Cardiac muscle cell (in vitro differentiated cells and primary cell): ENCODE data around the gene BIN1. TPM values are rescaled to one million over a fixed set of nuclear protein-coding genes. Genes with fewer than 3 reads are reported as not detected.

Experiments
- DNase-seq, 2 donors: peaks; one replicate each; pipeline versions ENCODE4 v3.0.0 to v3.0.0-alpha.2; 2010 to 2017; ENCODE audit warnings: low read depth in 1 of 2, low spot score in 1 of 2
- H3K27ac ChIP-seq: fragments of 200-600 bp; sonication (generic); 2 replicates; pipeline ENCODE4 v1.5.1; 2016
- H3K27me3 ChIP-seq: fragments of 200-600 bp; sonication (generic); 2 replicates; pipeline ENCODE4 v1.6.0; 2016; ENCODE audit warnings: control low read depth
- H3K36me3 ChIP-seq: fragments of 200-600 bp; sonication (generic); 2 replicates; pipeline ENCODE4 v1.5.1; 2016; ENCODE audit warnings: control low read depth
- H3K4me1 ChIP-seq: fragments of 200-600 bp; sonication (generic); 2 replicates; pipeline ENCODE4 v1.8.1; 2017; ENCODE audit warnings: low read depth, mild to moderate bottlenecking, mixed run types
- H3K4me3 ChIP-seq: fragments of 200-600 bp; sonication (generic); 2 replicates; pipeline ENCODE4 v1.5.1; 2016; ENCODE audit warnings: mild to moderate bottlenecking
- H3K9me3 ChIP-seq: fragments of 200-600 bp; sonication (generic); 2 replicates; pipeline ENCODE4 v1.5.1; 2017; ENCODE audit warnings: low read depth, mild to moderate bottlenecking, control low read depth
- CTCF ChIP-seq: IDR thresholded peaks from 2 replicates; pipeline ENCODE4 v1.5.1; 2012; ENCODE audit warnings: low read depth, mild to moderate bottlenecking, low read length
- polyA plus RNA-seq: library from polyadenylated mRNA; unstranded; fragments of >200 nt; fragmentation: Nextera tagmentation; extraction: Ambion mirVana; gene quantifications from 2 replicates; pipeline ENCODE4 v1.2.1, GENCODE V29; 2016
- total RNA-seq: library from RNA; depleted of rRNA; stranded (reverse); fragments of >200 nt; gene quantifications from 2 replicates; pipeline ENCODE4 v1.2.3, GENCODE V29; 2016

BIN1 gene
- total and polyA plus RNA-seq, 2 experiments from 2014 or later = 44.7 to 94.9 TPM

- Histone ChIP-seq H3K9me3 (no peaks in the 10 kb centered on the region), H3K4me1 (no peaks in the 10 kb centered on the region), H3K4me3 (no peak overlapping the region), H3K36me3 (no peaks in the 10 kb centered on the region), H3K27me3 (no peaks in the 10 kb centered on the region), H3K27ac (no peak overlapping the region)
- no peak for TF ChIP-seq CTCF
- DNase-seq = no peak
Observed at GRCh38 chr2:127043367-127044164, 63.4 kb downstream of the BIN1 start.

- Histone ChIP-seq H3K9me3 (no peaks in the 10 kb centered on the region), H3K36me3 (no peaks in the 10 kb centered on the region), H3K4me3 (no peak overlapping the region), H3K27me3 (no peaks in the 10 kb centered on the region), H3K27ac (no peak overlapping the region), H3K4me1 (no peaks in the 10 kb centered on the region)
- DNase-seq = no peak
- TF ChIP-seq CTCF = no peak
Observed at GRCh38 chr2:127041259-127041970, 65.5 kb downstream of the BIN1 start.

GRCh38 chr2:127040169-127040568 is 66.8 kb downstream of the BIN1 start:
- Histone ChIP-seq H3K9me3 (no peaks in the 10 kb centered on the region), H3K27me3 (no peaks in the 10 kb centered on the region), H3K27ac (no peak overlapping the region), H3K36me3 (no peaks in the 10 kb centered on the region), H3K4me3 (no peak overlapping the region), H3K4me1 (peaks cover under 1% of the 10 kb centered on the region)
- DNase-seq = no peak
- no peak for TF ChIP-seq CTCF

GRCh38 chr2:127039387-127040031 is 67.4 kb downstream of the BIN1 start:
- Histone ChIP-seq H3K27me3 (no peaks in the 10 kb centered on the region), H3K27ac (no peak overlapping the region), H3K4me1 (peaks cover 7% of the 10 kb centered on the region), H3K36me3 (no peaks in the 10 kb centered on the region), H3K9me3 (no peaks in the 10 kb centered on the region), H3K4me3 (no peak overlapping the region)
- no peak for DNase-seq
- no peak for TF ChIP-seq CTCF

GRCh38 chr2:127037476-127037875 is 69.5 kb downstream of the BIN1 start:
- Histone ChIP-seq H3K36me3 (no peaks in the 10 kb centered on the region), H3K4me1 (peaks cover 16% of the 10 kb centered on the region), H3K27ac (no peak overlapping the region), H3K9me3 (no peaks in the 10 kb centered on the region), H3K27me3 (no peaks in the 10 kb centered on the region), H3K4me3 (no peak overlapping the region)
- DNase-seq = peak in 1 of 2 donors; percentile 25
- no peak for TF ChIP-seq CTCF
